IMR-90 (cell line): ENCODE data around the gene PEX14.

Experiments used
- BHLHE40 ChIP-seq: fragments of 150-350 bp; IDR thresholded peaks from 2 replicates; pipeline ENCODE4 v1.6.1; 2016; ENCODE audit warnings: mild to moderate bottlenecking, low read depth, low read length
- CEBPB ChIP-seq: IDR thresholded peaks from 2 replicates; pipeline ENCODE4 v1.6.1; 2012; ENCODE audit warnings: low read depth, low read length, improper control_type of control experiment
- MAFK ChIP-seq: IDR thresholded peaks from 2 replicates; pipeline ENCODE4 v1.6.1; 2012; ENCODE audit warnings: low read depth, low read length, improper control_type of control experiment
- MAZ ChIP-seq: IDR thresholded peaks from 2 replicates; pipeline ENCODE4 v1.6.1; 2012; ENCODE audit warnings: low read depth, mild to moderate bottlenecking, low read length, improper control_type of control experiment, moderate library complexity, borderline replicate concordance
- POLR2A ChIP-seq: IDR thresholded peaks from 2 replicates; pipeline ENCODE4 v1.6.1; 2012; ENCODE audit warnings: mild to moderate bottlenecking, low read depth, low read length
- RAD21 ChIP-seq: IDR thresholded peaks from 2 replicates; pipeline ENCODE4 v1.6.1; 2012; ENCODE audit warnings: low read length, improper control_type of control experiment
- RFX5 ChIP-seq: IDR thresholded peaks from 2 replicates; pipeline ENCODE4 v1.8.0; 2012; ENCODE audit warnings: low read depth, mild to moderate bottlenecking, low read length, moderate library complexity
- TF ChIP-seq, protein P1 (sequence below): conservative IDR thresholded peaks from 2 replicates; pipeline ENCODE4 v1.5.1; 2012; ENCODE audit warnings: mild to moderate bottlenecking, low read depth, low read length, improper control_type of control experiment
- TF ChIP-seq, protein P2 (sequence below): fragments of 150-350 bp; IDR thresholded peaks from 2 replicates; pipeline ENCODE4 v1.6.1; 2017; ENCODE audit warnings: mild to moderate bottlenecking, antibody characterized with exemption, low read length, low read depth

DNA sequence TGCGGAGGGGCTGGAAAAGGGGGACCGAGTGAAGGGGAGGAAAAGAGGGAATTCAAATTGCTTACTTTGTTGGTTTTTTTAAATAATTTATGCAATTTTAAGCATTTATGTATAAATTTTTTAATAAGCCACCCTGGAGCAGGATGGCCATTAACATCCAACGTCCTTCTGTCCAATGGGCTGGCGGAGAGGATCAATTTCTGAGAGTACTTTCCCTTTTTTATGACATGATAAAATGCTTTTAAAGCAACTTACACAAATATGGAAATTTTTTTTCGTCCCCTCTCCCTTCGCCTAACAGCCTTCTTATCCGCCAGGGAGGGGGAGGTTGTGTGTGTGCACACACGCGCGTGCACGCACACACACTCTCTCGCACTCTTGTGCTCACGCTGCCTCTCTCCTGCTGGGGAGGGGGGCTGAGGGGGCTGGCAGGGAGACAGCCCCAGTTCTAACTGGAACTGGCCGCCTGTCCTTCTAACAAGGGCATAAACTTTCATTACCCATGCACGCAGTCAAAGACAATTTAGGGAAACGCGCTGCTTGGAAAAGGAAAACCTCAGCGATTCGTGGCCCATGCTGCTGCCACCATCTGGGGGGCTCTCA is 198.5 kb downstream of the PEX14 start:
- TF ChIP-seq, protein P1, sequence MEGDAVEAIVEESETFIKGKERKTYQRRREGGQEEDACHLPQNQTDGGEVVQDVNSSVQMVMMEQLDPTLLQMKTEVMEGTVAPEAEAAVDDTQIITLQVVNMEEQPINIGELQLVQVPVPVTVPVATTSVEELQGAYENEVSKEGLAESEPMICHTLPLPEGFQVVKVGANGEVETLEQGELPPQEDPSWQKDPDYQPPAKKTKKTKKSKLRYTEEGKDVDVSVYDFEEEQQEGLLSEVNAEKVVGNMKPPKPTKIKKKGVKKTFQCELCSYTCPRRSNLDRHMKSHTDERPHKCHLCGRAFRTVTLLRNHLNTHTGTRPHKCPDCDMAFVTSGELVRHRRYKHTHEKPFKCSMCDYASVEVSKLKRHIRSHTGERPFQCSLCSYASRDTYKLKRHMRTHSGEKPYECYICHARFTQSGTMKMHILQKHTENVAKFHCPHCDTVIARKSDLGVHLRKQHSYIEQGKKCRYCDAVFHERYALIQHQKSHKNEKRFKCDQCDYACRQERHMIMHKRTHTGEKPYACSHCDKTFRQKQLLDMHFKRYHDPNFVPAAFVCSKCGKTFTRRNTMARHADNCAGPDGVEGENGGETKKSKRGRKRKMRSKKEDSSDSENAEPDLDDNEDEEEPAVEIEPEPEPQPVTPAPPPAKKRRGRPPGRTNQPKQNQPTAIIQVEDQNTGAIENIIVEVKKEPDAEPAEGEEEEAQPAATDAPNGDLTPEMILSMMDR, result no peak
- no peak for TF ChIP-seq POLR2A
- no peak for TF ChIP-seq RFX5
- no peak for TF ChIP-seq MAFK
- no peak for TF ChIP-seq RAD21
- TF ChIP-seq MAZ, result no peak
- no peak for TF ChIP-seq BHLHE40
- TF ChIP-seq, protein P2, sequence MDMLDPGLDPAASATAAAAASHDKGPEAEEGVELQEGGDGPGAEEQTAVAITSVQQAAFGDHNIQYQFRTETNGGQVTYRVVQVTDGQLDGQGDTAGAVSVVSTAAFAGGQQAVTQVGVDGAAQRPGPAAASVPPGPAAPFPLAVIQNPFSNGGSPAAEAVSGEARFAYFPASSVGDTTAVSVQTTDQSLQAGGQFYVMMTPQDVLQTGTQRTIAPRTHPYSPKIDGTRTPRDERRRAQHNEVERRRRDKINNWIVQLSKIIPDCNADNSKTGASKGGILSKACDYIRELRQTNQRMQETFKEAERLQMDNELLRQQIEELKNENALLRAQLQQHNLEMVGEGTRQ, result no peak
- TF ChIP-seq CEBPB, result no peak
